NCI-H1105 treated with DMSO at 0.1 percent for 48 hours (cell line): ENCODE data around the gene WFDC1.
A peak's percentile ranks its signal among the peaks of the same experiment; 100 is the strongest.

Experiments
- DNase-seq: peaks from one replicate; lab custom pipeline; 2025; lab: John Stamatoyannopoulos, UW

Gene WFDC1

DNA sequence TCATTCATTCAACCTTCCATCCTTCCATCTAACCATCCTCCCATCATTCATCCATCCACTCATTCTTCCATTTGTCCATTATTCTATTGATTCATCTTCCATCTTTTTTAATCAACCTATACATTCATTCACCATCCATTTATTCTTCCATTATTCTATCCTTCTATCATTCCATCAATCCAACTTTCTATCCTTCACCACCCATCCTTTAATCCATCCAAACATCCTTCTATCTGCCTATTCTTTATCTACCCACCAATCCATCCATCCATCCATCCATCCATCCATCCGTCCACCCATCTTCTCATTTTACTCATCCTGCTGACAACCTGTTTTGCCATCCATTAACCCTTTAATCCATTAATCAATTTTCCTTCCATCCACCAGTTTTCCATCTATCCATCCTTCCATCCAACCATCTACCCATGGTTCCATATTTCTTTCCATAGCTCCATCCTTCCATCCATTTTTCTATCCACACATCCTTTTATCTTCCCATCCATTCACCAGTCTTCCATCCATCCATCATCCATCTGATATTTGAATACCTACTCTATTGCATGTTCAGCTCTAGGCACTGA is 21.8 kb upstream of the WFDC1 start:
- no peak for DNase-seq

DNA sequence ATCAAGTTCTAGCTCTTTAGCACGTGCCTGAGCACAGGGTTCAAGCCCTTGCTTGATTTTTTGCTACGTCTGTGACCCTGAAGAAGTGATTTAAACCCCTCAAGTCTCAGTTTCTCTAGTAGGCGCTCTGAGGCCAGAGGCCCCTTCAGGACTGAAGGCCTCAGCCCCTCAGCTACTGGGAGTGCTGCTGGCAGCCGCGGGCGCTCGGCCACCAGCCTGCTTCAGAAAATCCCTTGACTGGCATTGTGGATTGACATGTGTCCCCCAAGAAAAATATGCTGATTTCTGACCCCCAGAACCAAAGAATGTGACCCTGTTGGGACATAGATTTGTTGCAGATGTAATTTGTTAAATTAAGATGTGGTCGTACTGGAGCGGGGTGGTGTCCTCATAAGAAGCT is 20.2 kb upstream of the WFDC1 start:
- no peak for DNase-seq

DNA sequence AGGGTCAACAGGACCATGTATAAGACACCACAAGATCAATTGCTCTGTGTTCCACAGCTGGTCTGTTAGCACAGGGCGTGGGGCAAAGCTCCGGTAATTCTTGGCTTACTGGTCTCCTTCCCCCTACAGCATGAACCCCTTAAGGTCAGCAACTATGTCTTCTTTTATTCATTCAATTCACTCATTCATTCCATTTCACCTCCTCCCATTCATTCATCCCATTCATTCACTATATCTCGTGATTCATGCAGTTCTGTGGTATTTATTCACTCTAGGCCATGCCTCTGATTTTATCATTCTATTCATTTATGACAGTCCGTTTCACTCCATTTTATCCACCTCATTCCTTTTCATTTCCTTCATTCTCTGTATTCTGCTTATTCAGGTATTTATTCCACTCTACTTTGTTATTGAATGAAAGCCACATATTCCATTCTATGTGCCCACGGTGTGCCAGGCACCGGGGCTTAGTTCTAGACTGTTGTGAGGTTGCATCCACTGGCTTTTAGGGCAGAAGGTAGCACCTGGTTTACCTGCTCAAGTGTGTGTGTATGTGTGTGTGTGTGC is 19.0 kb upstream of the WFDC1 start:
- no peak for DNase-seq

DNA sequence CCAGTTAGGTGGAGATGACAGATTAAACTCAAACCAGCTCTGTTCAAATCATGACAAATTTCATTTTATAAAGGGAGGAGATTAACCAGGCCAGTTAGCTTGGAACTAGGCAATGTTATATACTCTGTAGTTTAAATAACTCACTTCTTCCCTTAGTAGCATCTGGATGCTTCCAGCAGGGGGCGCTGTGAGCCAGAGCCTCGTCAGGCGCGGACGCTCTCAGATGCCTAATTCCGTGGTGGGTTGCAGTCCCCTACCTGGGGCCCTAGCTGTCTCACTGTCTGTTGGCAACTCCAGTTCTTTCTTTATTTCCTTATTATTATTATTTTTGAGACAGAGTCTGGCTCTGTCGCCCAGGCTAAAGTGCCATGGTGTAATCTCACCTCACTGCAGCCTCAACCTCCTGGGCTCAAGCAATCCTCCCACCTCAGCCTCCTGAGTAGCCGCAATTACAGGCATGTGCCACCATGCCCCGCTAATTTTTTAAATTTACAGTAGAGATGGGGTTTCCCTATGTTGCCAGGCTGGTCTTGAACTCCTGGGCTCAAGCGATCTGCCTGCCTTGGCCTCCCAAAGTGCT is 17.3 kb upstream of the WFDC1 start:
- DNase-seq = peak; percentile 17

DNA sequence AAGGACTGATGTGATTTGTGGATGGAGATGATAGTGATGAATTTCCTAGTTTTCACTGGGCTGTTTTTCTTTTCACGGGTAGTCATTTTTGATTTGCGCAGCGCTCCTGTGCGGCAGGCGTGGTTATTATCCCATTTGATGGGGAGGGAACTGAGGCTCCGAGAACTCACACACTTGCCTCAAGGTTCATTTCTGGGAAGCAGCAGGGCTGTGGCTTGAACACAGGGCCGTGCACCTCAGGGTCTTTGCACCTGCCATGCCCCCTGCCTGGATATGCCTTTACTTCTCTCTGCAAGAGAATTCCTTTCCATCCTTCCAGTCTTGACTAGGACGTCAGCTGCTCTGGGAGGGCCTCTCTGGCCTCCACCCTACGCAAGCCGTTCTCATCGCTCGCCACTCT is 16.3 kb upstream of the WFDC1 start:
- DNase-seq = no peak

DNA sequence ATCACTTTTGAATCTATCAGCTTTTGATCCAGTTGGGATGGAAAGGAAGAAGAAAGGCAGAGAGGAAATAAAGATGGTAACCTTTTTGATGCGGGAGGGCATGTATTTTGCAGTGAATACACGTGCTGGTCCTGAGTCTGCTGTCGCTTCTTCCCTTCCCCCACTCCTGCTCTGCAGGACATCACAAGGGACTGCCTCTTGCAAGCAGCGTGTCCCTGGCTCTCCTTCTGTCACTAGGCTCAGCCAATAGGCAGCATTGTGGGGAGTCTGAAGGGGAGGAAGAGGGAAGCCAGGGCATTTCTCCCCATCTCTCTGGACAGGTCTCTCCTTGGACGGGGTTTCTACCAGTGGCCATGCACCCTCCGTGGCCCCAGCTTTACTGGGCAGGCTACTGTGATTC is 15.7 kb upstream of the WFDC1 start:
- no peak for DNase-seq

DNA sequence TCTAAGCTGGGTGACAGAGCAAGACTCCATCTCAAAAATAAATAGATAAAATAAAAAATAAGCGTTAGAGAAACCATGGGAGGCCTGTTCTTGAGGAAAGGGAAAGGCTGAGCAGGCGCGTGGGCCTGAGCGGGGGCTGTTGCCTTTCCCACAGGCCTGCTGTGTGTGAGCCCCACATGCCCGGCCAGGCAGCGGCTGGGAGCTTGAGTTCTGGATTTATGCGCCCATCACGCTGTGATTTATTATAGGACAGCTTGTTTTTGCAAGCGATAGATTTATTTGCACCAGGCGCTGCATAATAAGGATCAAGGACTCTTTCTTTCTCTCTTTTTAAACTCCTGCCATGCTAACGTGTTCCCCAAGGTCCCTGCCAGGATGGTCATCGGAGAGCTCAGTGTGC is 14.8 kb upstream of the WFDC1 start:
- no peak for DNase-seq

DNA sequence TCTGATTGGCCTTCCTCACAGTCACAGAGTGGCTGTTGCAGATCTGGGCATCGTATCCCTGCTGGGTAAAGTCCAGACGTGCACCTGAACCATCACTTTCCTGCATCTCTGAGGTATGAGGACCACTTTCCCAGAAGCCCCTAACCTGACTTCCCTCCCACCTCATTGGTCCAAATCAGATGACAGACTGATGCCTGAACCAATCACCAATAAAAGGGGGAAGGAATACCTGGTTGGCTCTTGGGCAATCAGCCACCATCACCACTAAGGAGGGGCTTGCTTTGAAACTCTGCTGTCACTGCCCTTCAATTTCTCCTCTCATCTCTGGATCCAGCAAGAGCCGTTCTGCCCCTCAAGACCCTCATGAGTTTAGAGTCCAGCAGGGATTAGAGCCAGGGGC is 13.6 kb upstream of the WFDC1 start:
- DNase-seq = no peak

DNA sequence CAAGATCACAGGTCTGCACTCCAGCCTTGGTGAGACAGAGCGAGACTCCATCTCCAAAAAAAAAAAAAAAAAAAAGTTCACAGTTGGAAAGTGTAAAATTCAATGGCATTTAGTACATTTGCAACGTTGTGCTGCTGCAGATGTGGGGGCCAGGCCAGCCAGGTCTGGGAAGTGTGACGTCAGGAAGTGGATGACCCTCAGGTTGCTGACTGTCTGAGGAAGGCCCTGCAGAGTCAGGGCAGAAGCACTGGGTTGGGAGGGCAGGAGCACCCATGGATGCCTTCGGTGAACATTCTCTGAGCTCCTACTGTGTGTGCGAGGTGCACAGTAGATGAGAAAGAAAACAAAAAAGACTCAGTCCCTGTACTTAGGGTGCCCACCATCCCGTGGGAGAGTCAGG is 12.1 kb upstream of the WFDC1 start:
- DNase-seq = no peak

DNA sequence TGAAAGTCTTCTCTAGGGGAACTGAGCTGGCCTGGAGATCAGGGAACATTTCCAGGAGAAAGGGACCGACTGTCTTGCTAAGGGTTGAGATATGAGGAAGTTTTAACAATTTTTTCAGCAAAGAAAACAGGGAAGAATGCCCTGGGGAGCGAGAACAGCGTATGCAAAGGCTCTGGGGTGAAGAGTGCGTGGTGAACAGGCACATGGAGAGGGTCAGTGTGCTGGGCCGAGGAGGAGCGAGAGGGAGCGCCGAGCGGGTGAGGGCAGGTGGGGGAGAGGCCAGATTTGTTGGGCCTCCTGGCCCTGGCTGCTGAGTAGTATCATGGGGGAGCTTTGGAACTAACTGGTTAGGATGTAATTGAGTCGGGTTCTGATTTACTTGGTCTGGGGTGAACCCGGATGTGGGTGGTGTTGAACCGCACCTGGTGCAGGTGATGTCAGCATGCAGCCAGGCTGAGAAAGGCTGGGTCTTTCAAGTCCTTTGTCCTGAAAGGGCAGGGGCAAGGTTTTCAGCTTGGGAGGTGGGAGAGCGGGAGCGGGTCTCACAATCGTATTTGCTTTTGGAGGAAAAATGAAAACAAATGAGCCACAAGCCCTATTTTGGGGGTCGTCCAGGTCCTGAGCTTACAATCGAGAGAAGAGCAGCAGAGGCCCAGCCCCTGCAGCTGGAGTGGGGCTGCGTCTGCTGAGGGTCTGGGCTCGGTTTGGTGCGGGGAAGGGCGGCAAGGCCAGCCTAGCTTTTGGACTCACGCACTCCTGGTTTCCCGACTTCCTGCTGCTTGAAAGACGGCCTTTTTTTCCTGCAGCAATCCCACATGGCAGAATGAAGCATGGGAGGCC is 11.1 kb upstream of the WFDC1 start:
- DNase-seq = no peak

DNA sequence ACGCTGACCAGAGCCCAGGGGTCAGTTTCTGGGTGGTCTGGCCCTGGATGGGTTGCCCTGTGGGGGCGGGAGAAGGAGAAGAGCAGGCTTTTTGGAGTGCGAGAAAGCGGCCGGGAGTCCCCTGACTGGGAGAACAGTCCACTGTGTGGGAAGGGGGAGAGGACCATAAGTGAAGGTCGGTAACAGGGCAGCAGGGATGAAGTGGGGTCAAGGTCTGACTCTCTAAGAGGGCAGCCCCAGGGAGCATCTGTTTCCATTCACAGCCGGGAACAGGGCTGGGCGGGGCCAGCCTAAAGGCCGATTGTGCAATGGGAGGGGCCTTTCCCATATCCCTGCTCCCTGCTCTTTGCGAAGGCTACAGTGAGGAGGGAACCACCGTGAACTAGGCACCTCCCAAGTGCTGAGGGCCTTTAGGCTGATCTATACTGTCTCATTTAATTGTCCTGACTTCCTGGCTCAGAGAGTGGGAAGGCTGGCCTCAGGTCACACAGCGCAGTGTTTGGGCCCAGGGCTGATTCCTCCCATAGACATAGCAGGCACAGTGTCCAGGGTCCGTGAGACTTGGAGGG is 10.4 kb upstream of the WFDC1 start:
- DNase-seq = no peak

DNA sequence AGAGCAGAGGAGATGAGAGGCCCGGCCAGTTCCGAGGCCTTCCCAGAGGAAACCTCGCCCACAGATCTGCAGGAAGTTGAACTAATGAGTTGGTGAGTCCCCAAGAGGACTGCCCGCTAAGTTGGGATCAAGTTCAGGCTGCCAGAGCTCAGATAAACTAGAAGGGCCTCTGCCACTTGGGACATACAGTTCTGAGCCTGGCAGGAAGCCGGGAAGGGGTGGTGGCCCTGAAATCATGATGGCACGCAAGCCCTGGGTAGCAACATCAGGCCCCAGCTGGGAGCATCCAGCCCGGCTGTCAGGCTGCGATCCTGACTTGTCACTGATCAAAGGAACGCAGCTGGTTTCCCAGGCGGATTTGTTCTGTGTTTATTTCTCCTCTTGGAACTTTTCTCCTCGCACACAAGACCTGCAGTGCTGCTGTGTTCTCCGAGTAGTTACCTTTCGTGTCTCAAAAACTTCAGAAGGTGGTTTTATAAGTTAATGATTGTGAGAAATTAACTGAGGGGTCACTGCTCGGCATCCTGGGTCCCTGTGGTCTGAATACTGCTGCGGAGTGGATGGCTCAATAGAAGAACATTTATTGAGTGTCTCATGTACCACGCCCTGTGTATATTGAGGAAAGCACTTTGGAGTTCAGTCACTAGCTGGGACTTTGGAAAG is 8.0 kb upstream of the WFDC1 start:
- no peak for DNase-seq

DNA sequence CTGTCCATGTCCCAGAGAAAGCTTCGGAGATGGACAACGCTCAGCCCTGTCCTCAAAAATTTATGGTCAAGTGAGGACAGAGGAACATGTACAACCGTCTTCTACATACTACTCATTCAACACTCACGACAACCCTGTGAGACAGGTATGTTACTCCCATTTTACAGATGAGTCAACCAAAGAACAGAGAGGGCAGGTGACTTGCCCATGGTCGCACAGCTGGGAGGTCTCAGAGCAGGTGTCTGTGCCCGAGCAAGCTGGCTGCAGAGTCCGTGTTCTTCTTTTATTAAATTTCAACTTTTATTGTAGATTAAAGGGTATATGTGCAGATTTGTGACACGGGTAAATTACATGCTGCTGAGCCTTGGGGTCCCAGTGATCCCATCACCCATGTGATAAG is 5.8 kb upstream of the WFDC1 start:
- DNase-seq = no peak

DNA sequence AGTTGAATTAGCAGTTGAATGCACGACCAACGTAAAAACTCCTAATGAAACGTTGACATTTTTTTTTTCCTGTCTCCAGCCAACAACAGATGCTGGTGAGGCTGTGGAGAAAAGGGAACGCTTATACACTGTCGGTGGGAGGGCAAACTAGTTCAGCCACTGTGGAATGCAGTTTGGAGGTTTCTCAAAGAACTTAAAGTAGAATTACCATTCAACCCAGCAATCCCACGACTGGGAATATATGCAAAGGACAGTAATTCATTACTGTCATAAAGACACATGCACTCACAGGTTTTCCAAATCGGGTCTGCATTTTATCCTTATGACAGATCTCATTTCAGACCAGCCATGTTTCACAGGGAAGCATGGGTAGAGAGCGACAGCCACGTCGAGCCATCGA is 3.5 kb upstream of the WFDC1 start:
- no peak for DNase-seq

DNA sequence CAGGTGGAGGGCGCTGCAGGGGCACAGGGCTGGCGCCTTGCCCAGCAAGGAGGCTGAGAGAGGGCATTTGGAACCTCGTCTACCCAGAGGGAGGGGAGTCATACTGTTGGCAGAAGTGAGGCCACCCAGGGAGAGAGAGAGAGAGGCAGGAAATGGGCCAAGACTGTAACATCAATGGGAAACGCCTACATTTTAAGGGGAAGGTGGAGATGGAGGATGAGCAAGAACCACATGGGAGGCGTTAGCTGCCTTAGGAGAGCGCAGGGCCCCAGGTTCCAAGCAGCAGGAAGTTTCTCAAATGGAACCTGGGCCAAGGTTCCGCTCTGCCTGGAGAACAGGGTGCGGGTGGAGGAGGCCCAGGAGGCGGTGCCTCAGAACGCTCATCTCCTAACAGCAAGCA is 2.7 kb upstream of the WFDC1 start:
- peak; percentile 46 for DNase-seq

DNA sequence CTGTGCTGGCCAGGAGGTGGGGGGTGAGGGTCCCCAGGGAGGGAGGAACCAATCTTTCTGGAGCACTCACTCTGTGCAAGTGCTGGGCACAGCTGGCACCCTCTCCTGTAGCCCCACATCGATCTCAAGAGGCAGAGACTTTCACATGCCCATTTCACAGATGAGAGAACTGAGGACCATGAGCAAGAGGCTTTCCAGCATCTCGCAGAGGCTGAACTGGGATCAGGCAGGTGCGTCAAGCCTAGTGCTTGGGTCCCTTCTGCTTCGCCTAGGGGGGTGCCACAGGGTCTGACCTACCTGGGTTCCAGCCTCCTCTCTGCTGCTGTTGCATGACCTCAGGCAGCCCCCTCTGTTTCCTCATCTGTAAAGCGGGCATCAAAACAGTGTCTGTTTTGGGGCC is 1.3 kb upstream of the WFDC1 start:
- DNase-seq = no peak

DNA sequence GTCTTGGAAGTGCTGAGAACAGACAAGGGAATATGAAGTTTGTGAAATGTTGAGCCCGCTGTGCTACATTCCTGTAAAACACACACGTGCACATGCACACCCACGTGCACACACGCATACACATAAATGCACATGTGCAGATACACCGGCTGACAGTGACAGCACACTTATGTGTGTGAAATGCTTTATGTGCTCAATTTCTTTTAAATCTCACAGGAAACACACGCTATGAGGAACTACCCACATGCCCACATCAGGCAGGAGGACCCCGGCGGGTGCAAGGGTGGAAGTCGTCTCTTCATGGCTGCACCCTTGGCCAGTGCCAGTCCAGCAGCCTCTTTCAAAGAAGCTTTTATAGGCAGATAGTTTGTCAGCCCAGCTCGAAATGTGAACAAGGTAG is 561 bp upstream of the WFDC1 start:
- no peak for DNase-seq

DNA sequence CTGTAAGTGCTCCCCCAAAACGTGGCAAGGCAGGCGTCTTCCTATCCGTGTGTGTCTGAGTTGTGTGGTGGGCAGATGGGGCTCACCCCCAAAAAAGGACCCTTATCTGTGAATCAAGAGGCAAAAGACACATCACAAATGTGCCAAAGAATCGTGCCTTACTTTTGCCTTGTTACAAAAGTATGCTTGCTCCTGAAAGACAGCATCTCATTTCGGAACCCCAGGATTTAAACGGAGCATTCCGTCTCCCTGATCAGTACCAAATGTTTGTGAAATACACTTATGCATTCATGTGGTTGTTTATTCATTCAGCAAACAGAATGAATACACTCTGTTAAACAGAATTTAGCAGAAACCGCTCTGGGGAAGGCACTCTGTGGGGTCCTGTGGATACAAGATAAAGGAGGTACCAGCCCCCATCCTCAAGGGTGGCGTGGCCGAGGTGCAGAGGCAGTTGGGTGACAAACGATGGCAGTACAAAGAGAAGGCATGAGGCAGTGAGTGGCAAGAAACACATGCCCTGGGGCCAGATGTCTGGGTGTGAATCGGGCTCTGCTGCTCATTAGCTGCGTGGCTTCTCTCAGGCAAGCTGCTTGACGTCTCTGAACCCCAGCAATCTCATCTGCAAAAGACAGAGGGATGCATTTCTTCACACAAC is 654 bp downstream of the WFDC1 start:
- DNase-seq = no peak

DNA sequence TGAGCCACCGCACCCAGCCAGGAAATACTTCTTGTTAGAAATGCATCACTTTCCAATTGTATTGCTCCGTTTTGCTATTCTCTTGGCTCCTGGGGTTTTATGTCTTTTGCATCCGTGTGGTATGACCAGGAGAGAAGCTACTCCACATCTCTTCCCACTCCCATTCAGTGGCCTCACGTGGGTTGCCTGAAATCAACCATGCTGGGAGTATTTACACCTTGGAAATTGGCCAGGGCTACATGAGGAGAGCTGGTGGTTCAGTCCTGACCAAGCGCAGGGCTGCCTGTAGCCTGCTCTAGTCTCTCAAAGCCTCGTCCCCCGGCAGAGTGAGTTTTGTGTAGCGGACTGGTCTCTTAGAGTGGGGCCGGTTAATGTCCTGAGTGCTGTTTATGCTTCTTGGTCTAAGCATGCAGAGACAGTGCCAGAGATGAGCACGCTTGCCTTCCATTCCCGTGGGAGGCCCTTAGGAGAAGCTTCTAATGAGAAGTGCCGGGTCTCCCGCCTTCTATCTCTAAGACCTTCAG is 3.8 kb downstream of the WFDC1 start:
- DNase-seq = no peak

DNA sequence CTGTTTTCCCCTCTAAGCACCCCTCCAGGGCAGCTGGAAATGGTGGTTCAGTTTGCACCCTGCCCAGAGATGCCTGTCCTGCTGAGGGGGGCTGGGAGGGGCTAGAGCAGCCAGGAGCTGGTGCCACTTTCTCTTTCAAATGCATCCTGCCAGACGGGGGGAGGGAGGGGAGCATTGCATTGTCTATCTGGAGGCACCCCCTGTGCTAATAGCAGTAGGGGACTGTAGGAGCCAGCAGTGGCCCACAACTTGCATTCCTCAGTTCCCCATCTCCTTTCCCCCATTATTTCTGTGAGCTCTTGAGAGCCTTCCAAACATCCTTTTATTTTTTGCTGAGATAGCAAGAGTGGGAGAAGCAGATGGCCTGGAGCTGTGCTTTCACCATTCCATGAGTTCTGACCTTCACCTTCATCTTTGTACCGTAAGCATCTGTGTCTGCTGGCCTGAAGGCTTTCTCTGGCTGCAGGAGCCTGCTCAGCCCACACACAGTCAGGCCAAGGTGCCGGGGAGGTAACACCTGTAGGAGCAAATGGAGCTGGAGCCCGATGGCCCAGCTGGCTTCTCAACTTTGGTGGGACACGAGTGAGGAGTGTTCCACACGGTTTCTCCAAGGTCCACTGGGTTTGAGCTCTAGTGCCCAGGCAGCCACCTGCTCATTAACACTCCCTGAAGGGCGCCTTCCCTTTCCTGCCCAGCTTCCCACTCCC is 5.2 kb downstream of the WFDC1 start:
- no peak for DNase-seq
